Astrocyte (in vitro differentiated cells and primary cell): ENCODE measurements around the gene KLHL30.

ENCODE experiments used
- EZH2 ChIP-seq: IDR thresholded peaks from 2 replicates; pipeline ENCODE4 v1.6.1; 2012; ENCODE audit warnings: mild to moderate bottlenecking, low read length, inconsistent platforms; ENCODE audit not compliant: insufficient read depth
- TF ChIP-seq, protein P1 (sequence below): IDR thresholded peaks from 2 replicates; pipeline ENCODE4 v1.5.1; 2011; ENCODE audit warnings: low read depth, mild to moderate bottlenecking, inconsistent platforms, low read length, moderate library complexity; ENCODE audit not compliant: insufficient read depth

DNA sequence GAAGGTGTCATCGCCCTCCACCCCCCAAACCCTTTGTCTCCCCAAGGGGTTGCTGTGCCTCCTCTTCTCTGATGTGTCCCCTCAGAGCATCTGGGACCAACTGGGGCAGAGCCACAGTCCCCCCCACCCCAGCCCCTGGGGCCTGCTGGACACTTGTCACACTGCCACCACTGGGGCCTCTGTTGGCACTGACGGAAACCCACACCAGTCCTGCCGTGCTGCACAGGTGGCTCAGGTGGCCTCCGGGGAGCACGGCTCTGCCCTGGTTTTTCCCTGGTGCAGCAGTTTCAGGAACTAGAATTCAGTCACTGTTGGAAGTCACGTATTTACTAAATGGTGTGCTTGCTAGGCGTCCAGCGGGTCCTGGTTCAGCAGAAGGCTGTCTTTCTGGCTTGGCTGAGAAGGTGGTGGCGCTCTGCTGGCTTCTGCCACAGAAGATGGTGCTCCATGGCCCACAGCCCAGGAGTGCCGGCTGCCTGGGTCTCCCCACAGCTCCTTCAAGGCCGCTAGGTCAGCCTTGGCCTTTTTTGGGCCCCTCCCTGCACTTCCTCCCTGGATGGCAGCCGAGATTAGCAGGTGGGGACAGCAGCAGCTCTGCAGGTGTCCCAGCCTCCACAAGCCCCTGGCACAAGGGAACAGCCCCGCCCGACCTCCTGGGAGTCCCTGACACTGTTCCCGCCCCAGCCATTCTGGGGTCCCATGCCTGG, 18.6 kb upstream of the KLHL30 start:
- TF ChIP-seq EZH2: no peak
- TF ChIP-seq, protein P1, sequence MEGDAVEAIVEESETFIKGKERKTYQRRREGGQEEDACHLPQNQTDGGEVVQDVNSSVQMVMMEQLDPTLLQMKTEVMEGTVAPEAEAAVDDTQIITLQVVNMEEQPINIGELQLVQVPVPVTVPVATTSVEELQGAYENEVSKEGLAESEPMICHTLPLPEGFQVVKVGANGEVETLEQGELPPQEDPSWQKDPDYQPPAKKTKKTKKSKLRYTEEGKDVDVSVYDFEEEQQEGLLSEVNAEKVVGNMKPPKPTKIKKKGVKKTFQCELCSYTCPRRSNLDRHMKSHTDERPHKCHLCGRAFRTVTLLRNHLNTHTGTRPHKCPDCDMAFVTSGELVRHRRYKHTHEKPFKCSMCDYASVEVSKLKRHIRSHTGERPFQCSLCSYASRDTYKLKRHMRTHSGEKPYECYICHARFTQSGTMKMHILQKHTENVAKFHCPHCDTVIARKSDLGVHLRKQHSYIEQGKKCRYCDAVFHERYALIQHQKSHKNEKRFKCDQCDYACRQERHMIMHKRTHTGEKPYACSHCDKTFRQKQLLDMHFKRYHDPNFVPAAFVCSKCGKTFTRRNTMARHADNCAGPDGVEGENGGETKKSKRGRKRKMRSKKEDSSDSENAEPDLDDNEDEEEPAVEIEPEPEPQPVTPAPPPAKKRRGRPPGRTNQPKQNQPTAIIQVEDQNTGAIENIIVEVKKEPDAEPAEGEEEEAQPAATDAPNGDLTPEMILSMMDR: no peak
